HL-60 (cell line): ENCODE measurements around the gene NNT.

Experiments used
- DNase-seq, 2 experiments: peaks; one replicate each; pipeline ENCODE4 v3.0.0-alpha.2; 2010 to 2020; ENCODE audit warnings: low read depth in 1 of 2, low spot score in 1 of 2
- H3K27ac ChIP-seq: fragments of 250-450 bp; sonication (Bioruptor Pico); replicated peaks from 2 replicates; pipeline ENCODE4 v1.5.1; 2020; ENCODE audit warnings: mild to moderate bottlenecking, moderate library complexity
- H3K27me3 ChIP-seq: fragments of 250-450 bp; sonication (Bioruptor Pico); 2 replicates; pipeline ENCODE4 v1.5.1; 2021; ENCODE audit warnings: mild to moderate bottlenecking, moderate library complexity; ENCODE audit not compliant: insufficient read depth, poor library complexity, severe bottlenecking
- H3K4me3 ChIP-seq: replicated peaks from 2 replicates; pipeline ENCODE4 v1.5.1; 2011; ENCODE audit warnings: mild to moderate bottlenecking, control low read depth, low read length; ENCODE audit not compliant: insufficient read depth
- GABPA ChIP-seq: IDR thresholded peaks from 2 replicates; pipeline ENCODE4 v1.6.1; 2012; ENCODE audit warnings: low read depth
- POLR2AphosphoS5 ChIP-seq: IDR thresholded peaks from 2 replicates; pipeline ENCODE4 v1.6.1; 2012; ENCODE audit warnings: low read depth
- SPI1 ChIP-seq: IDR thresholded peaks from 2 replicates; pipeline ENCODE4 v1.6.1; 2012; ENCODE audit warnings: low read depth, mild to moderate bottlenecking, borderline replicate concordance
- TF ChIP-seq, protein P1 (sequence below): IDR thresholded peaks from 2 replicates; pipeline ENCODE4 v1.6.1; 2012; ENCODE audit warnings: low read depth; ENCODE audit not compliant: insufficient replicate concordance
- TF ChIP-seq, protein P2 (sequence below): IDR thresholded peaks from one replicate; pipeline ENCODE4 v1.5.1; 2011; ENCODE audit warnings: low read length, control low read depth, inconsistent platforms; ENCODE audit not compliant: insufficient read depth

NNT gene

DNA sequence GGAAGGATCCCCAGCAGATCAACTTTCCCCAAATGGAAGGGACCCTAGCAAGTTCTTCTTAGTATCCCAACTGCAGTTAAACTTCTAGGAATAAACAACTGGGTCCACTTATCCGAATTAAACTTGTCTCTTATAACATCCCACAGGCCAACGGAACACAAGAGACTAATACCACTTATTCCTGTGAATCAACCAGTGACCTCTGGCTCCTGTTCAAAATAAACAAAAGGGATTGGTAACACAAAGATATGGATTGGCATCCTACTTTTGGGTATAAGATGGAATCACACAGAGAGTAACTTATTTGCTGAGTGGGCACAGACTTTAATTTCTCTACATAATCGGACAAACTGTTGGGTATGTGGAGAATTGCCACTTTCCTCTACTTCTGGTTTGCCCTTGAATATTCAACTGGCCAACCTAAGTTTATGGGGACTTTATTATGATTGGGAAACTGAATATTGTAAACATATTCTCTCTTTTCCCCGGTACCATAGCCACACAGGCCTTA is 33.7 kb upstream of the NNT start:
- H3K27me3 ChIP-seq: no peaks in the 10 kb centered on the region
- no peak for DNase-seq
- no peak overlapping the region for H3K4me3 ChIP-seq
- no peak overlapping the region for H3K27ac ChIP-seq
- TF ChIP-seq, protein P1, sequence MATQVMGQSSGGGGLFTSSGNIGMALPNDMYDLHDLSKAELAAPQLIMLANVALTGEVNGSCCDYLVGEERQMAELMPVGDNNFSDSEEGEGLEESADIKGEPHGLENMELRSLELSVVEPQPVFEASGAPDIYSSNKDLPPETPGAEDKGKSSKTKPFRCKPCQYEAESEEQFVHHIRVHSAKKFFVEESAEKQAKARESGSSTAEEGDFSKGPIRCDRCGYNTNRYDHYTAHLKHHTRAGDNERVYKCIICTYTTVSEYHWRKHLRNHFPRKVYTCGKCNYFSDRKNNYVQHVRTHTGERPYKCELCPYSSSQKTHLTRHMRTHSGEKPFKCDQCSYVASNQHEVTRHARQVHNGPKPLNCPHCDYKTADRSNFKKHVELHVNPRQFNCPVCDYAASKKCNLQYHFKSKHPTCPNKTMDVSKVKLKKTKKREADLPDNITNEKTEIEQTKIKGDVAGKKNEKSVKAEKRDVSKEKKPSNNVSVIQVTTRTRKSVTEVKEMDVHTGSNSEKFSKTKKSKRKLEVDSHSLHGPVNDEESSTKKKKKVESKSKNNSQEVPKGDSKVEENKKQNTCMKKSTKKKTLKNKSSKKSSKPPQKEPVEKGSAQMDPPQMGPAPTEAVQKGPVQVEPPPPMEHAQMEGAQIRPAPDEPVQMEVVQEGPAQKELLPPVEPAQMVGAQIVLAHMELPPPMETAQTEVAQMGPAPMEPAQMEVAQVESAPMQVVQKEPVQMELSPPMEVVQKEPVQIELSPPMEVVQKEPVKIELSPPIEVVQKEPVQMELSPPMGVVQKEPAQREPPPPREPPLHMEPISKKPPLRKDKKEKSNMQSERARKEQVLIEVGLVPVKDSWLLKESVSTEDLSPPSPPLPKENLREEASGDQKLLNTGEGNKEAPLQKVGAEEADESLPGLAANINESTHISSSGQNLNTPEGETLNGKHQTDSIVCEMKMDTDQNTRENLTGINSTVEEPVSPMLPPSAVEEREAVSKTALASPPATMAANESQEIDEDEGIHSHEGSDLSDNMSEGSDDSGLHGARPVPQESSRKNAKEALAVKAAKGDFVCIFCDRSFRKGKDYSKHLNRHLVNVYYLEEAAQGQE: no peak
- no peak for TF ChIP-seq POLR2AphosphoS5
- TF ChIP-seq, protein P2, sequence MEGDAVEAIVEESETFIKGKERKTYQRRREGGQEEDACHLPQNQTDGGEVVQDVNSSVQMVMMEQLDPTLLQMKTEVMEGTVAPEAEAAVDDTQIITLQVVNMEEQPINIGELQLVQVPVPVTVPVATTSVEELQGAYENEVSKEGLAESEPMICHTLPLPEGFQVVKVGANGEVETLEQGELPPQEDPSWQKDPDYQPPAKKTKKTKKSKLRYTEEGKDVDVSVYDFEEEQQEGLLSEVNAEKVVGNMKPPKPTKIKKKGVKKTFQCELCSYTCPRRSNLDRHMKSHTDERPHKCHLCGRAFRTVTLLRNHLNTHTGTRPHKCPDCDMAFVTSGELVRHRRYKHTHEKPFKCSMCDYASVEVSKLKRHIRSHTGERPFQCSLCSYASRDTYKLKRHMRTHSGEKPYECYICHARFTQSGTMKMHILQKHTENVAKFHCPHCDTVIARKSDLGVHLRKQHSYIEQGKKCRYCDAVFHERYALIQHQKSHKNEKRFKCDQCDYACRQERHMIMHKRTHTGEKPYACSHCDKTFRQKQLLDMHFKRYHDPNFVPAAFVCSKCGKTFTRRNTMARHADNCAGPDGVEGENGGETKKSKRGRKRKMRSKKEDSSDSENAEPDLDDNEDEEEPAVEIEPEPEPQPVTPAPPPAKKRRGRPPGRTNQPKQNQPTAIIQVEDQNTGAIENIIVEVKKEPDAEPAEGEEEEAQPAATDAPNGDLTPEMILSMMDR: no peak
- no peak for TF ChIP-seq SPI1
- TF ChIP-seq GABPA: no peak

DNA sequence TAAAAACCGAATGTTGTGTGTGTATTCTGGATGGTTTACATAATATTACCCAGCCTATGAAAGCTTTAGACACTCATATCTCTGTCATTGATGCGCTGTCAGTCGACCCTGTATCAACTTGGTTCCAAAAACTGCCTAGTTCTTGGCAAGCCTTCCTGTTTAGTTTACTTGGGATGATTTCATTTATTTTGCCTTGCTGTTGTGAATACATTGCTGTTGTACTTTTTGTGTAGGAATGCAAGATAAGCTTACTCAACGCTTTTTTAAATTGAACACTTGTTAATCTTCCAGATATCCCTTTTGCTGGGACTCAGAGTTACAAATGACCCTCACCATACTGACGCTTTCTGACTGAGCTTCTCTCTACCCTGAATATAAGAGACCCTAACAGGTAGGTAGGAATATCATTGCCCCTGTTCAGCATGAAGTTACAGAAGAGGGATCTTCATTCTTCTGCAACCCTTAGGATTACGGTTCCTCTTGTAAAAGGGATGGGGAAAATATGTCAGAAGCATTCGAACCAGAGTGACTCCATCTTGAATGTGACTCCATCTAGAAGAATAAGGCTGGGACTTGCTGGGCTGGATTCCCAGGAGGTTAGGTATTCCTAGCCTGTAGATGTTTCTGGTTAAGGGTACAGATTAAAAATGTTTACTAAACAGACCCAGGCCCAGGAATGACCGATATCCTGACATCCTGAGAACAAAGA is 32.4 kb upstream of the NNT start:
- TF ChIP-seq, protein P1: no peak
- TF ChIP-seq POLR2AphosphoS5 (no peak), SPI1 (no peak), GABPA (no peak)
- TF ChIP-seq, protein P2: no peak
- Histone ChIP-seq H3K4me3 (no peak overlapping the region), H3K27ac (no peak overlapping the region), H3K27me3 (no peaks in the 10 kb centered on the region)
- DNase-seq: no peak

DNA sequence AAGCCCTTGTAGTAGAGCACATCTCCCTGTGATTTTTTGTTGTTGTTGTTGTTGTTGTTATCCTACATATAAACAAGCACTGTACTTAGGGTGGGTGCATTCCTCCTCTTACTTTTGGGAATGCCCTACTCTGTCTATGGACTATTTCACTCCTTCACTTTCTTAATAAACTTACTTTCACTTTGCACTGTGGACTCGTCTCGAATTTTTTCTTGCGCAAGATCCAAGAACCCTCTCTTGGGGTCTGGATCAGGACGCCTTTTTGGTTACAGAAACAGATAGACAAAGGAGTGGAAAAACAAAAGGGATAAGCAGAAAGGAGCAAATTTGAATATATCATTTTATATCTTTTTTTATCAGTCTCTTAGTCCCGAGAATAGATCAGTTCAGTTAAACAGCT is 31.7 kb upstream of the NNT start:
- no peak for DNase-seq
- H3K27ac ChIP-seq: no peak overlapping the region
- no peak overlapping the region for H3K4me3 ChIP-seq
- TF ChIP-seq, protein P2: no peak
- TF ChIP-seq, protein P1: no peak
- no peak for TF ChIP-seq POLR2AphosphoS5
- H3K27me3 ChIP-seq: no peaks in the 10 kb centered on the region
